Measurements from ENCODE around the gene AGBL3.
"Not testable (repeated sequence)": the region's sequence is repeated elsewhere in the genome, so short reads cannot be mapped to it uniquely, and the experiment has no call there.

The AGBL3 gene

GRCh38 chr7:135077642-135078041 is 91.3 kb downstream of the AGBL3 start:
- no peak for DNase-seq

- no peak for DNase-seq
Observed at GRCh38 chr7:135078051-135078450, 91.7 kb downstream of the AGBL3 start.

DNA sequence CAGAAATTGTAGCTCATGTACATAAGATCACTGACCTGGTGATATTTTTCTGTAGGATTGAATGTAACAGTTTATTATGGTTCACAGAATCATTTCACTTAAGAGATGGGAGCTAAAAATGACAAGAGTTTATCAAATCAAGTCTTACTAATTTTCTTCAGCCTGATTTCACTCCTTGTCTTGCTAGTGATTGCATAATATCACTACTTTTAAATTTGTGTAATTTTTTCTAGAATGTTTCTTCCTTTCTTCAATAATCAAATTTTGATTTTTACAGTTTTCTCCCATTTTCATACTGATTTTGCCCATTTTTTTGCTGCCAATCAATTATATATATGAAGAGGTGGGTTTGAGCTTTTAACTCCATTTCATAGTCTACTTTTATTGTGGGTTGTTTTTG is 92.8 kb downstream of the AGBL3 start:
- no peak for DNase-seq

GRCh38 chr7:135083005-135083404 is 96.7 kb downstream of the AGBL3 start:
- no peak for DNase-seq

GRCh38 chr7:135088566-135088965 is 102.3 kb downstream of the AGBL3 start:
- no peak for DNase-seq

DNA sequence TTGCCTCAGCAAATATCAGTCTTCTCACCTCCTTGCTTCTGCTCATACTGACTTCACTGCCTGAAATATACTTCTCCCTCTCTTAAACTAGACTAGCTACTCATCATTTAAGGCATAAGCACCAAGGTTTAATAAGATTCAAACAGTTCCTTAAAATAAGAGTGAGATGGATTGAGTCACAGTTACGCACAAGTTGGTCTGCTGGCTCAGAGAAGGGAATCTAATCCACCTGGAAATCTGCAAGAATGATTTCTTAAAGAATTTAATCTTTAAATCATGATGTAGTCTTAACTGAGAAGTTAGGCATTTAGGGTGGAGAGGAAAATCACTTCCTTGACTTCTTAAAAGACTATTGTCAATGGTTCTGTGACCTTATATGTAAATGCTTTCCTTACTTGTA is 105.4 kb downstream of the AGBL3 start:
- no peak for DNase-seq

- DNase-seq = no peak
Observed at GRCh38 chr7:135094472-135095237, 108.3 kb downstream of the AGBL3 start.

GRCh38 chr7:135095450-135095849 is 109.1 kb downstream of the AGBL3 start:
- no peak for DNase-seq

- DNase-seq = no peak
Observed at GRCh38 chr7:135098391-135098790, 112.1 kb downstream of the AGBL3 start.

DNA sequence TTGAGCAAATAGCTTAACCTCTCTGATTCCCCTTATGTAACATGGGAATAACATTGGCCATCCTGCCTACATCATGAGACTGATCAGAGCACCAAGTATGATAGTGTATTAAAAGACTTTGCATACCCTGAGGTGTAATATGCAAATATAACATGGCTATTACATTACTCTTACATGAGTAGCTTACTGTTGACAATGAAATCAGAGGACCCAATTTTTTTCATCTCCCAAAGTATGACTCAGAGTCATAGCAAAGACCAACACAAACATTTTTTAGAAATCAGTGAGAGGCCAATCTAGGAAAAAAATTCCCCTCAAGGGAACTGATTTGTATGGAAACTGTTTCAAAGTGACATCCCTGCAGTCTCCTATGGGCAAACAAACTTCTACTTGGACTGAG is 114.5 kb downstream of the AGBL3 start:
- DNase-seq = no peak

DNA sequence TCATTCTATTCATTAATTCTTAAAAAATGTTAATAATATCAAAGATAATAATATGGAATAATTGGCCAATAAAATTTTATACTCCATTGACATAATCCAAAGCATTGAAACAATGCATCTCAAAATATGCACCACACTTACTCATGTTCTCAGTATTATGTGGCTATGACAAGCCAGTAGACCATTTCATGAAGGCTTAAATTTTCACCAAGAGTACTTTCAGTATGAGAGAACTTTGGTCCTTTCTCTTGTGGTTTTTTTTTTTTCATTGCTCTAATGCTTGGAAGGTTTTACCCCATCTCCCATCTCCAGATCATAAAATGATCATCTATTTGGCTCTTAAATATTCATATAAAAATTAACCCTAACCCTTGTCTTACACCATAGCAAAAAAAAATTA is 116.1 kb downstream of the AGBL3 start:
- no peak for DNase-seq

DNA sequence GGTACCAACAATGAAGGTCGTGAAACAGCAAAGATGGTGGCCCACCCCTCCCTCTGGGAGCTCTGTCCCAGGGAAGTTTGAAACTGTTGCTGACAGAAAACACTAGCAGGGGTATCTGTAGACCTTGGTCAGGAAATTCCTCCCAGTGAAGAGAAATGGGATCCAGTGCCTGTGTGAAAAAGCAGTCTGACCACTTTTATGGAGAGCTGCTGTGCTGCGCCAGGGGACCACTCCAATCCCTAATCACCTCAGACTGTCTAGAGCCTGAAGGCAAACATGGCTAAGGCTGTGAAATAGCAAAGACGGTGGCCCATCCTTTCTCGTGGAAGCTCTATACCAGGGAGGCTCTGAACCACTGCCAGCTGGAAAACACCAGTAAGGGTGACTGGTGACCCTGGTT is 123.3 kb downstream of the AGBL3 start:
- no peak for DNase-seq

DNA sequence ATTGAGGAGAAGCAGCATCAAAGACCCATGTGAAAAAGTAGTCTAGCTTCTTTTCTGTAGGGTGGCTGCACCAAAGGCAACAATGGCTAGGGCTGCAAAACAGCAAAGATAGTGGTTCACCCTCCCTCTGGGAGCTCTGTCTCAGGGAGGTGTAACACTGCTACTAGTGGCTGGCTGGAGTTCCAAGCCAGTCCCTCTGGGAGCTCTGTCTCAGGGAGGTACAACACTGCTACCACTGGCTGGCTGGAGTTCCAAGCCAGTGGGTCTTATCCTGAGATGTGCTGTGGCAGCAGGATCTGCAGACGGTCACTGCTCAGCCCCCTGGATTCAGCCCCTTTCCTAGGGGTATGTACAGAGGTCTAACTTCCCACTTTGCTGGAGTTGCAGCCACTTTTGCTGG is 123.7 kb downstream of the AGBL3 start:
- no peak for DNase-seq

DNA sequence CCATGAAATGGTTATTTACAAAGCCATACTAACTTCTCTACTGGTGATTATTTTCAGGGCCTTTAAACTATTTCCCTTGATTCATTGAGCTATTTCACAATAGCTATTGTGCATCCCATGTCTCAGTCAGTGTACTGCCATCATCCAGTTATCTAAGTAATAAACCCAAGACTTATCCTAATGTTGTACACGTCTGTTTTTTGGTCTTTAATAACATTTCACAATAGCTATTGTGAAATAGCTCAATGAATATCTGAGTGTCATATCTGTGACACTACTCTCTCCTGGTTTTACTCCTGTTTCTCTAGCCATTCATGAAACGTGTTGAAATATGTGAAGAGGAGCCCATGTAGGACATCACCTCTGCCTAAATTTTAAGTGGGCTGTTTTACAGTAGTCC is 125.1 kb downstream of the AGBL3 start:
- peak in 1 of 2 donors; percentile 6 for DNase-seq

DNA sequence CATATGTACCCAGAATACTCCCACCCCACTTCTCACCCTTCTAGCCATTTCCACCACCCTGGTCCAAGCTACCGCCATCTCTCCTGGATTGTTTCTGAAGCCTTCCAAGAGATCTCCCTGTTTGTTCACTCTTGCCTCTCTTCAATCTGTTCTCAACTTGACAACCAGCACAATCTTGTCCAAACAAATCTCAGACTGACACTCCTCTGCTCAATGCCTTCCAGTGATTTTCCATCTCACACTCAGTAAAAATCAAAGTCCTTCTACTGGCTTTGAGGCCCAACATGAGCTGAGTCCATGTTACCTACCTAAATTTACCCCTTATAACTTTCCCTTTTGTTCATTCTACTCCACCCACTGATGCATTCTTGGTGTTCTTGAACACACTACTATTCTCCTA is 128.3 kb downstream of the AGBL3 start:
- DNase-seq = no peak

- DNase-seq = no peak
Observed at GRCh38 chr7:135117096-135117495, 130.8 kb downstream of the AGBL3 start.

DNA sequence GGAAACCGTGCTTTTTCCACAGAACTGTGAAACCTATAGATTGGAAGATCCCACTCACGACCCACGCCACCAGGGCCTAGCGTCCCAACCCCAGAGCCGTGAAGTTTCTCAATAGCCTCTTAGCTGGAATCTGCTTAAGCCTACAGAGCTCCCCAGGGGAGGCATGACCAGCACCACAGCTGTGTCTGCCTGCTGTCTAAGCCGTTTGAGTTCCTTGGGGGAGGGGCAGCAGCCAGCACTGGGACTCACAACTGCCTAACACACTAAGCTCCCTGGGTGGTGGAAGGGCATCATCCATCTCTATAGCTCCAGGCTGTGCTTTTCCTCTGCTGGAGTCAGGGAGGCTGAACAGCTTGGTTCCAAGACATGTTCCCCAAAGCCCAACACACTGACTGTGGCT is 135.6 kb downstream of the AGBL3 start:
- no peak for DNase-seq

DNA sequence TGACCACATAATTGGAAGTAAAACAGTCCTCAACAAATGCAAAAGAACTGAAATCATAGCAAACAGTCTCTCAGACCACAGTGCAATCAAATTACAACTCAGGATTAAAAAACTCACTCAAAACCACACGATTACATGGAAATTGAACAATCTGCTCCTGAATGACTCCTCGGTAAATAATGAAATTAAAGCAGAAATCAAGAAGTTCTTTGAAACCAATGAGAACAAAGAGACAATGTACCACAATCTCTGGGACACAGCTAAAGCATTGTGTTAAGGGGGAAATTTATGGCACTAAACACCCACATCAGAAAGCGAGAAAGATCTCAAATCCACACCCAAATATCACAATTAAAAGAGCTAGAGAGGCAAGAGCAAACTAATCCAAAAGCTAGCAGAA is 138.3 kb downstream of the AGBL3 start:
- DNase-seq = not testable (repeated sequence)

- no peak for DNase-seq
Observed at GRCh38 chr7:135128931-135129330, 142.6 kb downstream of the AGBL3 start.

DNA sequence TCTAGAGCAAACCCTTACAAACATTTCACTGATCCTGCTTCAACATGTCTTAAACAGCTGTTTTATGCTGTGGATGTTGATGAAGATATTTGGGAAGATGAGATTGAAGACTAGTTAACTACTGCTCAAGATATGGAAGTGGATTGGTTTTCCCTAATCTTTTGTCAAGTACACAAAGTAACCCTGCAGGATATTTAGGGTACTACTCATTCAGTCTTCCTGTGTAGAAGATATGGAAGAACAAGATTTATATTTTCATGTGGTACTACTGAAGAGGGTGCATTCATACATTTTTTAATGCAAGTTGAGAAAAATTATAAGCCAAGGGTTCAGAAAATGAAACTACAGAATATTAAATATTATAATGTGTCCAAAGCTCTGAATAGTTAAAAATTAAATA is 143.3 kb downstream of the AGBL3 start:
- no peak for DNase-seq

- DNase-seq = no peak
Observed at GRCh38 chr7:135143885-135144668, 157.8 kb downstream of the AGBL3 start.

GRCh38 chr7:135147341-135147898 is 161.1 kb downstream of the AGBL3 start:
- DNase-seq = peak; percentile 67 to 72

DNA sequence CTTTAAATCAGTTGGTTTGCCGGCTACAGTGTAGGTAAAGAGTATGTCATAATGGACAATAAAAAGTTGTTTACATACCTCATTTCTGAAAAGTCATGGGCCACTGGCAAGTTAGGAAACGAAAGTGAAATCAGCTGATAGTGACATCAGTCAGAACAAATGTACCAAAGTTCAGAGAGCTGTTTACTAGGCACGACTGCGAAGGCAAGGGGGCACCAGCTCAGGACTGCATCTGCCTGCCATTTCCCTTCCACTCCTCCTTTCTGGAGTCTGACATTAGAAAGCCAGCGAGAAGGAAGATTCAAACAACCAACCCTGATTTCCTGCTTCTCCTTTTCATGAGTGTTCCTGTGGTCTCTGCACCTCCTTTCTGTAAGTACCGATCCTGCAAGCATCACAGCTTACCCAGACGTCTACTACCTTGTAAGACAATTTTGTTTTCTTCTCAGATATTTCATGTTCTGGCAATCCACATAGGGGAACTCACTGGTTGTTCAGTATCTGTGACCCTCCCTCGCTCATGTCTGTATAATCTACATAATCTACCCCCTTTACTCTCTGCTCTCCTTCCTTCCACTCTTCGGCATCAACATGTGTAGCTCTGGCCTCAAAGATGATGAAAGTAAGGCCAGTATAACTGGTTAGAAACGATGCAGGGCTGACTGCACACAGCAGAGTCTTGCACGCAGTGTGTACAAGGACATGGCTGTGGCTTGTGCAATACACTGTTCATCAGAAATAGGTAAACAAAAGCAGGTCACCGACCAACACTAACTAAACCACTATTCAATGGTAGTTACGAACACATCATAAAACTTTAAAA is 161.8 kb downstream of the AGBL3 start, which contains the start of gene TMEM140:
TMEM140 (plus strand) TSS at position 174 of the 823 bp plus-strand sequence. CDS start 16,370 bp downstream, outside the sequence.
- peak; percentile 83 for DNase-seq

All from inflammatory macrophage (primary cell).